ENCODE measurements around the gene SLC16A5.

- TF ChIP-seq CTCF (IDR thresholded peaks at IDR 0.05; ENCODE audit: low read depth, low read length) (peak; percentile 77), POLR2A (IDR thresholded peaks at IDR 0.05; ENCODE audit: extremely low read depth, insufficient read length) (no peak), MAX (IDR thresholded peaks at IDR 0.05; ENCODE audit: low read depth, low read length) (no peak), MYC (IDR thresholded peaks at IDR 0.05; ENCODE audit: low read depth, low read length) (no peak)
Observed at GRCh38 chr17:75105126-75106080, 17.6 kb downstream of the SLC16A5 start.

All from NB4 (cell line).